Erythroblast (primary cell): ENCODE data around the gene GNAS-AS1.
"Not testable (repeated sequence)": the region's sequence is repeated elsewhere in the genome, so short reads cannot be mapped to it uniquely, and the experiment has no call there.

Experiments
- DNase-seq, 2 experiments: peaks; one replicate each; lab custom pipeline; 2025; lab: John Stamatoyannopoulos, UW
- GATA1 ChIP-seq: IDR thresholded peaks from 2 replicates; pipeline ENCODE4 v1.6.1; 2011; ENCODE audit warnings: low read depth, mild to moderate bottlenecking, control low read depth, low read length, moderate library complexity
- POLR2A ChIP-seq: IDR thresholded peaks from 2 replicates; pipeline ENCODE4 v1.6.1; 2011; ENCODE audit warnings: mild to moderate bottlenecking, low read length

GNAS-AS1 gene

GRCh38 chr20:58840816-58841538, 9.7 kb downstream of the GNAS-AS1 start:
- DNase-seq = no peak
- TF ChIP-seq GATA1 = no peak
- TF ChIP-seq POLR2A = no peak

DNA sequence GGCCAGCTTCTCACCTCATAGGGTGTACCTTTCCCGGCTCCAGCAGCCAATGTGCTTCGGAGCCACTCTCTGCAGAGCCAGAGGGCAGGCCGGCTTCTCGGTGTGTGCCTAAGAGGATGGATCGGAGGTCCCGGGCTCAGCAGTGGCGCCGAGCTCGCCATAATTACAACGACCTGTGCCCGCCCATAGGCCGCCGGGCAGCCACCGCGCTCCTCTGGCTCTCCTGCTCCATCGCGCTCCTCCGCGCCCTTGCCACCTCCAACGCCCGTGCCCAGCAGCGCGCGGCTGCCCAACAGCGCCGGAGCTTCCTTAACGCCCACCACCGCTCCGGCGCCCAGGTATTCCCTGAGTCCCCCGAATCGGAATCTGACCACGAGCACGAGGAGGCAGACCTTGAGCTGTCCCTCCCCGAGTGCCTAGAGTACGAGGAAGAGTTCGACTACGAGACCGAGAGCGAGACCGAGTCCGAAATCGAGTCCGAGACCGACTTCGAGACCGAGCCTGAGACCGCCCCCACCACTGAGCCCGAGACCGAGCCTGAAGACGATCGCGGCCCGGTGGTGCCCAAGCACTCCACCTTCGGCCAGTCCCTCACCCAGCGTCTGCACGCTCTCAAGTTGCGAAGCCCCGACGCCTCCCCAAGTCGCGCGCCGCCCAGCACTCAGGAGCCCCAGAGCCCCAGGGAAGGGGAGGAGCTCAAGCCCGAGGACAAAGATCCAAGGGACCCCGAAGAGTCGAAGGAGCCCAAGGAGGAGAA, 10.5 kb downstream of the GNAS-AS1 start:
- DNase-seq = no peak
- no peak for TF ChIP-seq GATA1
- TF ChIP-seq POLR2A = no peak

DNA sequence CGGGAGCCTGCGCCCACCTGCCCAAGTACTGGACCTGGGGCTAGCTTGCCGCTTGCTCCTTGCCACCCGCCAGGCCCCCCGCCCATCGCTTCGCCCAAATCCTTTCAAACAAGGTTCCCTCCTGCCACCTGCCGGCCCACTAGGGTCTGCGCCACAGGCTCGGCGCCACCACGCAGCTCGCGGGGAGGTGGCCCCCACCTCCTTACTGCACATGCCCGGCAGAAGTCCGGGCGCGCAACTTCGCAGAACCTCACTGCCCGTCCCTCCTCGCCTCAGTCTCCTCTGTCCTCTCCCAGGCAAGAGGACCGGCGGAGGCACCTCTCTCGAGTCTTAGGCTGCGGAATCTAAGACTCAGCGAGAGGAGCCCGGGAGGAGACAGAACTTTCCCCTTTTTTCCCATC, 11.2 kb downstream of the GNAS-AS1 start:
- TF ChIP-seq GATA1 (no peak), POLR2A (no peak)
- DNase-seq = peak; percentile 14 to 28

DNA sequence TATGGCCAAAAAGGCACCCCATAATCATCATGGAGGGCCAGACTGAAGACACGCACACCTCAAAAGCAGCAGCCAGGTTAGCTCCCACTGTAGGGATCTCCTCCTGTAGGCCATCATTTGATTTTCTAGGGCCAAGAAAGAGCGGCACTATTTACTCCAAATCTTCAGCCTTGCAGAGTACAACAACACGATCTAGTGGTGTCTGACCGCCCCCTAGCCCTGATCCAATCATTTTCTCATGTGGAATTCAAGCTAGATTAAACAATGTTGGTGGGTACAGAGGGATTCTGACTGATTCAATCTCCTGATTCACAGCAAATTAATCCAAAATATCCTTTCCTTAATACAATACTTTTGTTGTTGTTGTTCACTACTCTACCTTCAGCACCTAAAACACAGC, 12.5 kb downstream of the GNAS-AS1 start:
- TF ChIP-seq GATA1 (no peak), POLR2A (no peak)
- no peak for DNase-seq

GRCh38 chr20:58837717-58838116, 13.0 kb downstream of the GNAS-AS1 start:
- TF ChIP-seq POLR2A (no peak), GATA1 (no peak)
- DNase-seq = no peak

GRCh38 chr20:58836616-58837204, 14.0 kb downstream of the GNAS-AS1 start:
- no peak for TF ChIP-seq POLR2A
- no peak for TF ChIP-seq GATA1
- no peak for DNase-seq

GRCh38 chr20:58835231-58835630, 15.5 kb downstream of the GNAS-AS1 start:
- TF ChIP-seq POLR2A (no peak), GATA1 (no peak)
- DNase-seq = no peak

DNA sequence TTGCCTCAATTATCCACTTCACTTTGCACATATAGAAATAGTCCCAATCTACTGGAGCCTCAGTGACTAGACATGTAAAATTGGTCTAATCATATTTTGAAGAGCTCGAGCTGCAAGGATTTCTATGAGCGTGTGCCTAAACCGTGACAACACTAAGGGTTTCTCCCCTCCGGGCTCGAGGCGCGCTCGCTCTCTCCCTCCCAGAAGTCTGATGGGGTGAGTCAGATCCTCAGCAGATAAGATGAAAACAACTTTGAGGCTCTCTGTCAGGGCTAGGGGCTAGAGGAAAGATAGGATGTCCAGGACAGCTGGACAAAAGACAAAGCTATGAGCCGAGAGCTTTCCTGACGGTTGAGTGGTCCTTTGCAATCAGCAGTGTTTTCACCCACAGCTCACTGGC, 16.8 kb downstream of the GNAS-AS1 start:
- TF ChIP-seq GATA1 (no peak), POLR2A (no peak)
- DNase-seq = no peak

DNA sequence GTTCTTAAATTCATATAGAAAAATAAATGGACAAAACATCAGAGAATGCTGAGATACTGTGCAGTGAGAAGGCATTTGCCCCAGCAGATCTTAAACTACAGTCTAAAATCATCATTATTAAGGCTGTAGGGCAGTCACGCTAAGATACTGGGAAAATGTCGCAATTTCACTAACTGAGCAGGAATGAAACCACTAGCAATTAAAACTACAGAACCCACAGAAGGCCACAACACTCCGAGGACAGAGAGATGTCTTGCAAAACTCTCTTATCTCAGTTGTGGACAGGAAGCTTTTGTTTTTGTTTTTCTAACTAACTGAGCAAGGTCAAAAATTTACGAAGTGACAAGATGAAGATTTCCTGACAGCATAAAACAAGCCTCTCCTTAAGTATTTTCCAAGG, 18.2 kb downstream of the GNAS-AS1 start:
- no peak for DNase-seq
- no peak for TF ChIP-seq POLR2A
- TF ChIP-seq GATA1 = no peak

- DNase-seq = no peak
- TF ChIP-seq GATA1 (no peak), POLR2A (no peak)
Measured at GRCh38 chr20:58829531-58829941, 21.2 kb downstream of the GNAS-AS1 start.

- not testable (repeated sequence) for DNase-seq
Measured at GRCh38 chr20:58828804-58829203, 21.9 kb downstream of the GNAS-AS1 start.

- no peak for DNase-seq
- TF ChIP-seq GATA1 (no peak), POLR2A (no peak)
Measured at GRCh38 chr20:58828136-58828535, 22.6 kb downstream of the GNAS-AS1 start.

DNA sequence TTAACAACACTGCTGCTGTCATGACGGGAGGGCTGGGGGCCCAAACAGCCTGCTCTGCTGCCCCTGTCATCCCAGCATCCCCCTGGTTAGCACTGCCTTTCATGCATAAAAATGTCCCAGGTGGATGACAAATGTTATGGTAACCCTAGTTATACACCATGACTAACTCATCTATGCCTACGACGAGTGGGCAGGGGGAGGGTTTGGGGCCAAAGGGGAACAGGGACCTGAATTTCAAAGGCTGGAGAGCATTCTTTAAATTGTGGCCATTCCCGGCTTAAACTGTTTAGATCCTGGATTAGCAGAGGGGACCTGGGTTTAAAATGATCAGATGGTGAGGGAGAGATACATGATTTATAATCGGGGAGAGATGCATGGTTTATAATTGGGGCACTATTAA, 24.4 kb downstream of the GNAS-AS1 start:
- no peak for TF ChIP-seq POLR2A
- TF ChIP-seq GATA1 = no peak
- DNase-seq = no peak

DNA sequence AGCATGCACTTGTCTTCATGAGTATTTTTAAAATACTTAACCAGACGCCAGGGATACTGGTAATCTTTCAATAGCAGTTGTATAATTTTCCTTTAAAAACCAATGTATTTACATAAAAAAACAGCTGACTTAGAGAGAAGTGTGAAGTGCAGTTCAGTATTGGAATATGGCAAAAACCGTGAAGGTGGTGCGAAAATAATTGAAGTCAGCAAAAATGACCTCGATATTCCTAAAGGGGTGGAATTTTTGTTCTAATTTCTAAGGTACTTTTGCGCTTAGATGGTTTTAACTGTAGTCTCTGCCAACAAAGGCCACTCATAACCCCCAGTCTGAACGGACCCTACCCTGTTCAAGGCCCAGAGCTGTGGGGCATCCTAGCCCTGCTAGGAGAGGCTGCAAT, 25.3 kb downstream of the GNAS-AS1 start:
- no peak for DNase-seq

More for the DNA sequence above, 25.3 kb downstream of the GNAS-AS1 start:
- no peak for TF ChIP-seq POLR2A
- no peak for TF ChIP-seq GATA1
